DMS79 (cell line): ENCODE measurements around the gene SLC5A8.
"Not testable (repeated sequence)": the region's sequence is repeated elsewhere in the genome, so short reads cannot be mapped to it uniquely, and the experiment has no call there.

Source experiments
- DNase-seq: peaks from one replicate; lab custom pipeline; 2025; lab: John Stamatoyannopoulos, UW

The SLC5A8 gene

GRCh38 chr12:101168001-101168400 is 42.0 kb downstream of the SLC5A8 start:
- no peak for DNase-seq

GRCh38 chr12:101166866-101167265 is 43.2 kb downstream of the SLC5A8 start:
- no peak for DNase-seq

GRCh38 chr12:101165319-101165718 is 44.7 kb downstream of the SLC5A8 start:
- no peak for DNase-seq

- DNase-seq = not testable (repeated sequence)
Measured at GRCh38 chr12:101145777-101146431, 64.1 kb downstream of the SLC5A8 start.

- DNase-seq = no peak
Measured at GRCh38 chr12:101127521-101128219, 82.4 kb downstream of the SLC5A8 start.

- no peak for DNase-seq
Measured at GRCh38 chr12:101117842-101118241, 92.2 kb downstream of the SLC5A8 start.

GRCh38 chr12:101116911-101117310 is 93.1 kb downstream of the SLC5A8 start:
- no peak for DNase-seq

GRCh38 chr12:101115326-101115725 is 94.7 kb downstream of the SLC5A8 start:
- no peak for DNase-seq

GRCh38 chr12:101111441-101111840 is 98.6 kb downstream of the SLC5A8 start:
- DNase-seq = no peak

GRCh38 chr12:101110866-101111265 is 99.2 kb downstream of the SLC5A8 start:
- no peak for DNase-seq

- DNase-seq = no peak
Measured at GRCh38 chr12:101108130-101108529, 101.9 kb downstream of the SLC5A8 start.

- peak; percentile 66 for DNase-seq
Measured at GRCh38 chr12:101107032-101107763, 102.8 kb downstream of the SLC5A8 start.
